Measurements from ENCODE around the gene A2M. TPM values are rescaled to one million over a fixed set of nuclear protein-coding genes. Genes with fewer than 3 reads are reported as not detected.

The A2M gene
- total RNA-seq, 1 donor from 2014 or later: 1,832 TPM

DNA sequence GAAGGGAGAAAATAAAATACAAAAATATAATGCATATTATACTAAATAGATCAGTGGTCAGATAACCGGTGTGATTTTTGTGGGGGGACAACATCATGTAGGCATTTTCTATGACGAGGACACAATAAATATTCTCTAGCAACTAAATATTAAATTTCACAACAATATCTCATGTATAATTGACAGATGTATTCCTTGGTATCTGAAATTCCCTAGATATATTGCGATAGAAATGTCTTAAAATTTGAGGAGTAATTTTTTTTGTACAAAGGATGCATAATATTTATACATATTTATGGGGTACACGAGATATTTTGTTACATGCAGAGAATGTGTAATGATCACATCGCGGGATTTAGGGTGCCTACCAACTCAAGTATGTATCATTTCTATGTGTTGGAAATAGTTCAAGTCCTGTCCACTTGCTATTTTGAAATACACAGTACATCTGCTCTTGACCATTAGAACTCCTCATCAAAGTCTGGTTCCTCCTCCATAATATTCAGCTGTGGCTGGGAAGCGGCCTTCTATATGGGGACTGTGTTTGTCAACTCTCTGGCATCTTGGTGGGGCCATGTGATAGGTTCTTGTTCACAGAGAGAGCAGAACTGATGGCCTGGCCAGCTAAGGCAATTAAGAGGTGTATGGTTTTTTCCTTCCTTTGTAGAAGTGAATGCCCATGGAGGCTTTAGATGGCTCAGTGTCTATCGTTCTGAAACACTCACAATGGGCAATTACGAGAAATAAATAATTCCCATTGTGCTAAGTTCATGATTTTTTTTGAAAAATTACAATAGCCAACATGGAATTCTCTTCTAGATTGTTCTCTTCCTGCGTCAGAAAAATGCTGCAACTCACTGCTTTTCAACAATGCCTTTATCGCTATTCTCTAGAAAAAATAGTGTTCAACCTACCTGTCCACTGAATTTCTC, 8.8 kb downstream of the A2M start:
- Histone ChIP-seq H3K27me3 (ENCODE audit: low read depth) (no peaks in the 10 kb centered on the region), H3K36me3 (peaks cover 90% of the 10 kb centered on the region), H3K27ac (no peak overlapping the region), H3K4me3 (no peak overlapping the region), H3K9me3 (no peaks in the 10 kb centered on the region), H3K4me1 (no peaks in the 10 kb centered on the region)
- TF ChIP-seq, protein P1, sequence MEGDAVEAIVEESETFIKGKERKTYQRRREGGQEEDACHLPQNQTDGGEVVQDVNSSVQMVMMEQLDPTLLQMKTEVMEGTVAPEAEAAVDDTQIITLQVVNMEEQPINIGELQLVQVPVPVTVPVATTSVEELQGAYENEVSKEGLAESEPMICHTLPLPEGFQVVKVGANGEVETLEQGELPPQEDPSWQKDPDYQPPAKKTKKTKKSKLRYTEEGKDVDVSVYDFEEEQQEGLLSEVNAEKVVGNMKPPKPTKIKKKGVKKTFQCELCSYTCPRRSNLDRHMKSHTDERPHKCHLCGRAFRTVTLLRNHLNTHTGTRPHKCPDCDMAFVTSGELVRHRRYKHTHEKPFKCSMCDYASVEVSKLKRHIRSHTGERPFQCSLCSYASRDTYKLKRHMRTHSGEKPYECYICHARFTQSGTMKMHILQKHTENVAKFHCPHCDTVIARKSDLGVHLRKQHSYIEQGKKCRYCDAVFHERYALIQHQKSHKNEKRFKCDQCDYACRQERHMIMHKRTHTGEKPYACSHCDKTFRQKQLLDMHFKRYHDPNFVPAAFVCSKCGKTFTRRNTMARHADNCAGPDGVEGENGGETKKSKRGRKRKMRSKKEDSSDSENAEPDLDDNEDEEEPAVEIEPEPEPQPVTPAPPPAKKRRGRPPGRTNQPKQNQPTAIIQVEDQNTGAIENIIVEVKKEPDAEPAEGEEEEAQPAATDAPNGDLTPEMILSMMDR (IDR thresholded peaks at IDR 0.05): no peak
- intact Hi-C loops (cut with DNase I): no loop called here
- DNase-seq (no peak), ATAC-seq (no peak)

DNA sequence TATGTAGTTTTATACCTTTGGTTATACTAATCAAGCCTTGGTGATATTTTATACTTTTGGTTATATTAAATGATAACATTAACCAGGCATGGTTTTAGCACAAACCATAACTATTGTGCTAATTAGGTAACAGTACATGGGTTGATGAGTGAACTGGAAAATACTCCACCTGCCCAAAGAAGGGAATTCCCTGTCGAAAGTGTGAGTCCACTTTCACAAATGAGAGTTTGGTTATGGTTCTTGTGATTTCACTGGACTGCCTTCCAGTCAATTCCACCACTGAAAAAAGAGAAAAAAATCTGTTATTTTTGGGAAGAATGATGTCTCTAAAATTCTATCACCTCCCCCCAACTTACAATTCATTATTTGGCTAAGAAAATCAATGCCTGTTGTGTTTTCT, 9.7 kb downstream of the A2M start:
- H3K4me1 ChIP-seq: no peaks in the 10 kb centered on the region
- DNase-seq (no peak), ATAC-seq (no peak)
- H3K4me3 ChIP-seq: no peak overlapping the region
- no peaks in the 10 kb centered on the region for H3K27me3 ChIP-seq (ENCODE audit: low read depth)
- intact Hi-C loops (cut with DNase I): no loop called here
- TF ChIP-seq, protein P1 (IDR thresholded peaks at IDR 0.05): no peak
- H3K36me3 ChIP-seq: peaks cover 96% of the 10 kb centered on the region
- no peak overlapping the region for H3K27ac ChIP-seq
- no peaks in the 10 kb centered on the region for H3K9me3 ChIP-seq

DNA sequence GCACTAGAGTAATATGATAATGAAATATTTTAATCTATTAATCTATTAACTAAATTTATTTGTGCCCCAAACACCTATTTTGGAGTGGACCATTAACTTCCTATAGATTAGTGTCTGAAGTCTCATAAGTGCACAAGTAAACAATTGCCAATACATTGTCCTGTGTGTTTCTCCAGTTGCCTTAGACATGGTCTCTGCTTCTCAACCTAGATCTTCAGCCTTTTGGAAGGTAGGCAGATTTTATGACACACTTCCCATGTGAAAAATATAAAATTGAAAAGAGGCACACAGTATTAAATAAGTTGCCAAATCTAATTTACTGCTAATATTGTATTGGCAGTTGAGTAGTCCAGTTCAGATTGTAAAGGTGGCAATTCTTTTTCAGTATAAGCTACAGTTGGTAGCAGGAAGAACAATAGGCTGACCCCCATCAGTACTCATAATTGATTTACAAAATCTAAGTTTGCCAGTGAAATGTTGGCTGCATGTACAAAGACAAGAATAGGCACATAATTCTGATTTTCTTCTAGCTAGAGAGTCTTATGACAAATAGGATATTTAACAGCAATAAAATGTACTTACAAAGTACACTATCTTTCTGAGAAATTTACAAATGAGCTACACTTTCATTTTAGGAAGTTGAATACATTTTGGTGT, 10.8 kb downstream of the A2M start:
- H3K4me1 ChIP-seq: no peaks in the 10 kb centered on the region
- DNase-seq (no peak), ATAC-seq (no peak)
- TF ChIP-seq, protein P1 (IDR thresholded peaks at IDR 0.05): no peak
- H3K9me3 ChIP-seq: no peaks in the 10 kb centered on the region
- H3K27me3 ChIP-seq (ENCODE audit: low read depth): no peaks in the 10 kb centered on the region
- H3K36me3 ChIP-seq: peaks cover 95% of the 10 kb centered on the region
- intact Hi-C loops (cut with DNase I): no loop called here
- H3K4me3 ChIP-seq: no peak overlapping the region
- H3K27ac ChIP-seq: no peak overlapping the region

DNA sequence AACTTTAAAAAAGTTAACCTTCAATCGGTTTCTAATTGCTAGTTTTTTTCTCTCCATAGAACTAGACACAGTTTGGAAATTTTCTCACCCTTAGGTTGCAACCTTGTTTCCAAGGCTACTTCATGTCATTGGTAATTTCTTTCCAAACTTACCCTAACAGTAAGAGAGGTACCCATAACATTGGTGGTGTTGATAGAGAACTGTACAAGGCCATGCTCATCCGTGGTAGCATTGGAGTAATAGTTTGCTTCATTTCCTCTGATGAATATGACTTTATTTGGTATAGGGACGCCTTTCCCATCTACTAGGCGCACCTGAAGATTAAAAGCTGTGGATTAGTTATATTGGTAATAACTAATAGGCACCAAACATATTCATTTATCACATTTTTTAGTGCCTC, 11.6 kb downstream of the A2M start:
- no peak overlapping the region for H3K27ac ChIP-seq
- no peaks in the 10 kb centered on the region for H3K4me1 ChIP-seq
- no peak overlapping the region for H3K4me3 ChIP-seq
- TF ChIP-seq, protein P1 (IDR thresholded peaks at IDR 0.05): no peak
- DNase-seq (no peak), ATAC-seq (no peak)
- peaks cover 95% of the 10 kb centered on the region for H3K36me3 ChIP-seq
- no peaks in the 10 kb centered on the region for H3K27me3 ChIP-seq (ENCODE audit: low read depth)
- H3K9me3 ChIP-seq: no peaks in the 10 kb centered on the region
- intact Hi-C loops (cut with DNase I): no loop called here

DNA sequence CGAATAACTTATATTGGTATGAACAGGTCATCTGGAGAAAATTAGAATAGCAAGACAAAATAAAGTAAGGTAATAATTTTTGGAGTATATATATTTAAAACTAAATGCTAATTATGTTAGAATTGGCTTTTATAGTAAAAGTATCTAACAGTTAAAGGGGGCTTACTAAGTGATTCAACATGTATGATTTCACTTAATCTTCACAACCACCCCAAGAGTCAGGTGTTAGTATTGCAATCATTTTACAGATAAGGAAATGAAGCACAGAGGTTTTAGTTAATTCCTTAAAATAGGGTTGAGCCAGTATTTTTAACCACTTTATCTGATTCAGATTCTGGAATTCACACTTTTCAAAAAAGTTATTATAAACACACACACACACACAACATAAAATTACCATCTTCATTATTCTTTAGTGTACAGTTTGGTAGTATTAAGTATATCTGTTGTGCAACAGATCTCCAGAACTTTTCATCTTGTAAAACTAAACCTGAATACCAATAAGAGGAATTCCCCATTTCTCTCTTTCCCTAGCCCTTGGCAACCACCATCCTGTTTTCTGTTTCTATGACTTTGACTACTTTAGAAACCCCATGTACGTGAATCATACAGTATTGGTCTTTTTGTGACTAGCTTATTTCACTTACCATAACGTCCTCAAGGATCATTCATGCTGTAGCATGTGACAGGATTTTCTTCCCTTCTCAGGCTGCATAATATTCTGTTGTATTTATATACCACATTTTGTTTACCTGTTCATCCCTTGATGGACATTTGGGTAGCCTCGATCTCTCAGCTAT, 12.5 kb downstream of the A2M start:
- DNase-seq: no peak
- intact Hi-C loops (cut with DNase I): no loop called here
- H3K36me3 ChIP-seq: peaks cover 95% of the 10 kb centered on the region
- no peaks in the 10 kb centered on the region for H3K9me3 ChIP-seq
- no peak for ATAC-seq
- H3K27ac ChIP-seq: no peak overlapping the region
- H3K4me3 ChIP-seq: no peak overlapping the region
- TF ChIP-seq, protein P1 (IDR thresholded peaks at IDR 0.05): no peak
- no peaks in the 10 kb centered on the region for H3K27me3 ChIP-seq (ENCODE audit: low read depth)
- no peaks in the 10 kb centered on the region for H3K4me1 ChIP-seq

Data from lower lobe of right lung (tissue), 2 donors.